ENCODE measurements around the gene PDE11A. TPM values are rescaled to one million over a fixed set of nuclear protein-coding genes. Genes with fewer than 3 reads are reported as not detected.

PDE11A gene
- total and polyA plus RNA-seq, 2 donors from 2014 or later: 0.58 to 0.82 TPM

DNA sequence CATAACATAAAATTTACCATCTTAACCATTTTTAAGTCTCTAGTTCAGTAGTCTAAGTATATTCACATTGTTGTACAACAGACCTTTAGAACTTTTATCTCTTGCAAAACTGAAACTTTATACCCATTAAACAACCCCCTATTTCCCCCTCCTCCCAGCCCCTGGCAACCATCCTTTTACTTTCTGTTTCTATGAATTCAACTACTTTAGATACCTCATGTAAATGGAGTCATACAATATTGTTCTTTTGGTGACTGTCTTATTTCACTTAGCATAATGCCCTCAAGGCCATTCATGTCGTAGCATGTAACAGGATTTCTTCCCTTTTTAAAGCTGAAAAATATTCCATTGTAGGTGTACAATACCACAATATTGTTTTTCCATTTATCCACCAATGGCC lies 129.8 kb downstream of the PDE11A start:
- H3K36me3 ChIP-seq (ENCODE audit: control insufficient read depth in 2 of 3, insufficient read depth in 3 of 3, low read length in 3 of 3): no peaks in the 10 kb centered on the region
- no peak overlapping the region for H3K9ac ChIP-seq (ENCODE audit: low read length in 3 of 3)
- H3K27me3 ChIP-seq (ENCODE audit: control insufficient read depth, insufficient read depth, low read length): no peaks in the 10 kb centered on the region
- H3K4me1 ChIP-seq (ENCODE audit: control insufficient read depth in 2 of 3, insufficient read depth in 2 of 3, low read depth in 1 of 3, low read length in 3 of 3): no peaks in the 10 kb centered on the region
- FAIRE-seq (no peak), DNase-seq (no peak)
- H3K27ac ChIP-seq (ENCODE audit: low read depth in 2 of 2, low read length in 2 of 2): no peak overlapping the region
- no peak overlapping the region for H3K4me3 ChIP-seq (ENCODE audit: low read length in 3 of 3)
- intact Hi-C loops (cut with DNase I): no loop called here
- H3K9me3 ChIP-seq (ENCODE audit: control insufficient read depth in 2 of 3, insufficient read depth in 1 of 3, low read length in 3 of 3): no peaks in the 10 kb centered on the region
- TF ChIP-seq, protein P1, sequence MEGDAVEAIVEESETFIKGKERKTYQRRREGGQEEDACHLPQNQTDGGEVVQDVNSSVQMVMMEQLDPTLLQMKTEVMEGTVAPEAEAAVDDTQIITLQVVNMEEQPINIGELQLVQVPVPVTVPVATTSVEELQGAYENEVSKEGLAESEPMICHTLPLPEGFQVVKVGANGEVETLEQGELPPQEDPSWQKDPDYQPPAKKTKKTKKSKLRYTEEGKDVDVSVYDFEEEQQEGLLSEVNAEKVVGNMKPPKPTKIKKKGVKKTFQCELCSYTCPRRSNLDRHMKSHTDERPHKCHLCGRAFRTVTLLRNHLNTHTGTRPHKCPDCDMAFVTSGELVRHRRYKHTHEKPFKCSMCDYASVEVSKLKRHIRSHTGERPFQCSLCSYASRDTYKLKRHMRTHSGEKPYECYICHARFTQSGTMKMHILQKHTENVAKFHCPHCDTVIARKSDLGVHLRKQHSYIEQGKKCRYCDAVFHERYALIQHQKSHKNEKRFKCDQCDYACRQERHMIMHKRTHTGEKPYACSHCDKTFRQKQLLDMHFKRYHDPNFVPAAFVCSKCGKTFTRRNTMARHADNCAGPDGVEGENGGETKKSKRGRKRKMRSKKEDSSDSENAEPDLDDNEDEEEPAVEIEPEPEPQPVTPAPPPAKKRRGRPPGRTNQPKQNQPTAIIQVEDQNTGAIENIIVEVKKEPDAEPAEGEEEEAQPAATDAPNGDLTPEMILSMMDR (IDR thresholded peaks at IDR 0.05; ENCODE audit: borderline replicate concordance, extremely low read depth, insufficient read depth): no peak

DNA sequence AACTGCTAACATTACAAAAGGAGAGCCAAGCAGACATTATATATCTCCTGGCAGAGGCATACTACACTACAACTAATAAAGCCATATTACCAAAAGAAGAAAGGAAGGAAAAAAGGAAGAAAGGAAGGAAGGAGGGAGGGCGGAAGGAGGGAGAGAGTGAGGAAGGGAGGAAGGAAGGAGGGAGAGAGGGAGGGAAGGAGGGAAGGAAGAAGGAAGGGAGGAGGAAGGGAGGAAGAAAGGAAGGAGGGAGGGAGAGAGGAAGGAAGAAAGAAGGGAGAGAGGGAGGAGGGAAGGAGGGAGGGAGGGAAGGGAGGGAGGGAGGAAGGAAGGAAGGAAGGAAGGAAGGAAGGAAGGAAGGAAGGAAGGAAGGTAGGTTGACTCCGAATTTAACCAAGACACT lies 133.4 kb downstream of the PDE11A start:
- no peak overlapping the region for H3K27ac ChIP-seq (ENCODE audit: low read depth in 2 of 2, low read length in 2 of 2)
- DNase-seq (no peak), FAIRE-seq (no peak)

DNA sequence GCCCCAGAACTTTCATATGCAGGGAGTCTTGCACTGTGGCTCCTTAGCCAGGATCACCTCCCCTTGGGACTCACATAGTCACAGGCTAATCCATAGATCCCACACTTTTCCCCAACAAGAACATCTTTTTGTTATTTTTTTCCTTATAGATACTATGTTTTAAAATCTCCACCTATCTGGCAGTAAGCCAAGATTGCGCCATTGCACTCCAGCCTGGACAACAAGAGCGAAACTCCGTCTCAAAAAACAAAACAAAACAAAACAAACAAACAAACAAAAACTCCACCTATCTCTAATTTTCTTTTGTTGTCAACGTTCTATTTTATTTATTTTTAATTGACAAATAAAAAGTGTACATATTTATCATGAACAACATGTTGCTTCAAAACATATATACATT lies 141.7 kb downstream of the PDE11A start:
- FAIRE-seq (no peak), DNase-seq (no peak)
- no peak overlapping the region for H3K9ac ChIP-seq (ENCODE audit: low read length in 3 of 3)
- no peaks in the 10 kb centered on the region for H3K9me3 ChIP-seq (ENCODE audit: control insufficient read depth in 2 of 3, insufficient read depth in 1 of 3, low read length in 3 of 3)
- no peaks in the 10 kb centered on the region for H3K27me3 ChIP-seq (ENCODE audit: control insufficient read depth, insufficient read depth, low read length)
- no peaks in the 10 kb centered on the region for H3K36me3 ChIP-seq (ENCODE audit: control insufficient read depth in 2 of 3, insufficient read depth in 3 of 3, low read length in 3 of 3)
- H3K4me3 ChIP-seq (ENCODE audit: low read length in 3 of 3): no peak overlapping the region
- H3K4me1 ChIP-seq (ENCODE audit: control insufficient read depth in 2 of 3, insufficient read depth in 2 of 3, low read depth in 1 of 3, low read length in 3 of 3): no peaks in the 10 kb centered on the region
- TF ChIP-seq, protein P1 (IDR thresholded peaks at IDR 0.05; ENCODE audit: borderline replicate concordance, extremely low read depth, insufficient read depth): no peak
- H3K27ac ChIP-seq (ENCODE audit: low read depth in 2 of 2, low read length in 2 of 2): no peak overlapping the region
- intact Hi-C loops (cut with DNase I): no loop called here

More for the DNA sequence above, 133.4 kb downstream of the PDE11A start:
- Histone ChIP-seq H3K4me3 (ENCODE audit: low read length in 3 of 3) (no peak overlapping the region), H3K36me3 (ENCODE audit: control insufficient read depth in 2 of 3, insufficient read depth in 3 of 3, low read length in 3 of 3) (no peaks in the 10 kb centered on the region), H3K9ac (ENCODE audit: low read length in 3 of 3) (no peak overlapping the region), H3K27me3 (ENCODE audit: control insufficient read depth, insufficient read depth, low read length) (no peaks in the 10 kb centered on the region), H3K9me3 (ENCODE audit: control insufficient read depth in 2 of 3, insufficient read depth in 1 of 3, low read length in 3 of 3) (no peaks in the 10 kb centered on the region), H3K4me1 (ENCODE audit: control insufficient read depth in 2 of 3, insufficient read depth in 2 of 3, low read depth in 1 of 3, low read length in 3 of 3) (no peaks in the 10 kb centered on the region)
- intact Hi-C loops (cut with DNase I): no loop called here
- TF ChIP-seq, protein P1 (IDR thresholded peaks at IDR 0.05; ENCODE audit: borderline replicate concordance, extremely low read depth, insufficient read depth): no peak

Measured in kidney (tissue), 14 donors.